ENCODE measurements around the gene GLT6D1. TPM values are rescaled to one million over a fixed set of nuclear protein-coding genes. Genes with fewer than 3 reads are reported as not detected.

Gene GLT6D1
- total RNA-seq (not detected), polyA plus RNA-seq (not detected)
- long read RNA-seq, donor 1 = 0 reads
- long read RNA-seq, donor 2 = 0 reads

- ATAC-seq (ENCODE audit: low FRiP score) = no peak
- 64 to 74% methylated on average over 9 of the region's 9 CpGs for WGBS, 2 donors
- peaks cover 3% of the 10 kb centered on the region for H3K9me3 ChIP-seq (ENCODE audit: control insufficient read depth, low read length)
These were observed at the start of gene GLT6D1 for GRCh38 chr9:135639196-135639595. TSS of gene GLT6D1 (minus strand) at chr9:135639540. CDS start at chr9:135639187, 353 bp downstream.

GRCh38 chr9:135689011-135689410 is 49.7 kb upstream of the GLT6D1 start:
- WGBS, 2 donors = 85 to 86% methylated on average over 10 of the region's 10 CpGs
- H3K27me3 ChIP-seq (ENCODE audit: control insufficient read depth in 1 of 2, insufficient read depth in 2 of 2, low read length in 1 of 2) = no peaks in the 10 kb centered on the region
- no peaks in the 10 kb centered on the region for H3K36me3 ChIP-seq (ENCODE audit: control insufficient read depth in 1 of 2, insufficient read depth in 2 of 2, low read length in 1 of 2)

More at GRCh38 chr9:135639196-135639595, at the start of gene GLT6D1:
- H3K4me1 ChIP-seq (ENCODE audit: control insufficient read depth in 1 of 2, insufficient read depth in 2 of 2, low read length in 2 of 2) = no peaks in the 10 kb centered on the region
- DNase-seq = no peak
- no peaks in the 10 kb centered on the region for H3K27me3 ChIP-seq (ENCODE audit: control insufficient read depth in 1 of 2, insufficient read depth in 2 of 2, low read length in 1 of 2)
- no peak within 1 kb of the TSS for H3K4me3 ChIP-seq (ENCODE audit: low read length in 2 of 2)
- no peaks in the 10 kb centered on the region for H3K36me3 ChIP-seq (ENCODE audit: control insufficient read depth in 1 of 2, insufficient read depth in 2 of 2, low read length in 1 of 2)
- intact Hi-C loops (cut with DNase I) = loop anchor here in 1 of 2 donors (10.0 kb wide), 1 partner anchor 284 kb away; no protein-coding TSS in a partner anchor
- H3K27ac ChIP-seq (ENCODE audit: low read depth in 1 of 2, low read length in 2 of 2) = no peak within 1 kb of the TSS

GRCh38 chr9:135687216-135687615 is 47.9 kb upstream of the GLT6D1 start:
- intact Hi-C loops (cut with DNase I) = no loop called here
- H3K27ac ChIP-seq (ENCODE audit: low read depth in 1 of 2, low read length in 2 of 2) = no peak overlapping the region
- DNase-seq = no peak
- no peaks in the 10 kb centered on the region for H3K9me3 ChIP-seq (ENCODE audit: control insufficient read depth, low read length)
- no peaks in the 10 kb centered on the region for H3K27me3 ChIP-seq (ENCODE audit: control insufficient read depth in 1 of 2, insufficient read depth in 2 of 2, low read length in 1 of 2)
- 93 to 94% methylated on average over 15 of the region's 15 CpGs for WGBS, 2 donors
- H3K4me3 ChIP-seq (ENCODE audit: low read length in 2 of 2) = no peak overlapping the region
- H3K4me1 ChIP-seq (ENCODE audit: control insufficient read depth in 1 of 2, insufficient read depth in 2 of 2, low read length in 2 of 2) = no peaks in the 10 kb centered on the region
- ATAC-seq (ENCODE audit: low FRiP score) = no peak
- H3K36me3 ChIP-seq (ENCODE audit: control insufficient read depth in 1 of 2, insufficient read depth in 2 of 2, low read length in 1 of 2) = no peaks in the 10 kb centered on the region

More at GRCh38 chr9:135689011-135689410, 49.7 kb upstream of the GLT6D1 start:
- ATAC-seq (ENCODE audit: low FRiP score) (no peak), DNase-seq (no peak)
- Histone ChIP-seq H3K4me1 (ENCODE audit: control insufficient read depth in 1 of 2, insufficient read depth in 2 of 2, low read length in 2 of 2) (no peaks in the 10 kb centered on the region), H3K4me3 (ENCODE audit: low read length in 2 of 2) (no peak overlapping the region), H3K27ac (ENCODE audit: low read depth in 1 of 2, low read length in 2 of 2) (no peak overlapping the region), H3K9me3 (ENCODE audit: control insufficient read depth, low read length) (no peaks in the 10 kb centered on the region)
- intact Hi-C loops (cut with DNase I) = no loop called here

GRCh38 chr9:135684691-135685090 is 45.4 kb upstream of the GLT6D1 start:
- no peaks in the 10 kb centered on the region for H3K27me3 ChIP-seq (ENCODE audit: control insufficient read depth in 1 of 2, insufficient read depth in 2 of 2, low read length in 1 of 2)
- intact Hi-C loops (cut with DNase I) = no loop called here
- H3K27ac ChIP-seq (ENCODE audit: low read depth in 1 of 2, low read length in 2 of 2) = no peak overlapping the region
- no peaks in the 10 kb centered on the region for H3K9me3 ChIP-seq (ENCODE audit: control insufficient read depth, low read length)
- H3K4me3 ChIP-seq (ENCODE audit: low read length in 2 of 2) = no peak overlapping the region
- WGBS, 2 donors = 80 to 81% methylated on average over 17 of the region's 17 CpGs
- no peaks in the 10 kb centered on the region for H3K36me3 ChIP-seq (ENCODE audit: control insufficient read depth in 1 of 2, insufficient read depth in 2 of 2, low read length in 1 of 2)
- no peak for ATAC-seq (ENCODE audit: low FRiP score)
- H3K4me1 ChIP-seq (ENCODE audit: control insufficient read depth in 1 of 2, insufficient read depth in 2 of 2, low read length in 2 of 2) = no peaks in the 10 kb centered on the region
- DNase-seq = no peak

GRCh38 chr9:135683401-135684034 is 44.2 kb upstream of the GLT6D1 start:
- DNase-seq (no peak), ATAC-seq (ENCODE audit: low FRiP score) (no peak)
- Histone ChIP-seq H3K4me3 (ENCODE audit: low read length in 2 of 2) (no peak overlapping the region), H3K27ac (ENCODE audit: low read depth in 1 of 2, low read length in 2 of 2) (no peak overlapping the region), H3K36me3 (ENCODE audit: control insufficient read depth in 1 of 2, insufficient read depth in 2 of 2, low read length in 1 of 2) (no peaks in the 10 kb centered on the region), H3K4me1 (ENCODE audit: control insufficient read depth in 1 of 2, insufficient read depth in 2 of 2, low read length in 2 of 2) (no peaks in the 10 kb centered on the region), H3K27me3 (ENCODE audit: control insufficient read depth in 1 of 2, insufficient read depth in 2 of 2, low read length in 1 of 2) (no peaks in the 10 kb centered on the region), H3K9me3 (ENCODE audit: control insufficient read depth, low read length) (no peaks in the 10 kb centered on the region)
- intact Hi-C loops (cut with DNase I) = no loop called here
- 67 to 76% methylated on average over 12 to 15 of the region's 15 CpGs for WGBS, 2 donors

- no peak for ATAC-seq (ENCODE audit: low FRiP score)
- no peaks in the 10 kb centered on the region for H3K27me3 ChIP-seq (ENCODE audit: control insufficient read depth in 1 of 2, insufficient read depth in 2 of 2, low read length in 1 of 2)
These were observed 41.8 kb upstream of the GLT6D1 start for GRCh38 chr9:135681161-135681560.

GRCh38 chr9:135680056-135680455 is 40.7 kb upstream of the GLT6D1 start:
- ATAC-seq (ENCODE audit: low FRiP score) = no peak
- H3K27me3 ChIP-seq (ENCODE audit: control insufficient read depth in 1 of 2, insufficient read depth in 2 of 2, low read length in 1 of 2) = no peaks in the 10 kb centered on the region
- H3K36me3 ChIP-seq (ENCODE audit: control insufficient read depth in 1 of 2, insufficient read depth in 2 of 2, low read length in 1 of 2) = no peaks in the 10 kb centered on the region
- no peak overlapping the region for H3K4me3 ChIP-seq (ENCODE audit: low read length in 2 of 2)
- no peaks in the 10 kb centered on the region for H3K9me3 ChIP-seq (ENCODE audit: control insufficient read depth, low read length)
- no peak for DNase-seq
- H3K27ac ChIP-seq (ENCODE audit: low read depth in 1 of 2, low read length in 2 of 2) = no peak overlapping the region
- 20 to 25% methylated on average over 16 of the region's 16 CpGs for WGBS, 2 donors
- intact Hi-C loops (cut with DNase I) = no loop called here
- H3K4me1 ChIP-seq (ENCODE audit: control insufficient read depth in 1 of 2, insufficient read depth in 2 of 2, low read length in 2 of 2) = no peaks in the 10 kb centered on the region

More at GRCh38 chr9:135681161-135681560, 41.8 kb upstream of the GLT6D1 start:
- DNase-seq = no peak
- Histone ChIP-seq H3K4me1 (ENCODE audit: control insufficient read depth in 1 of 2, insufficient read depth in 2 of 2, low read length in 2 of 2) (no peaks in the 10 kb centered on the region), H3K4me3 (ENCODE audit: low read length in 2 of 2) (no peak overlapping the region), H3K27ac (ENCODE audit: low read depth in 1 of 2, low read length in 2 of 2) (no peak overlapping the region), H3K9me3 (ENCODE audit: control insufficient read depth, low read length) (no peaks in the 10 kb centered on the region), H3K36me3 (ENCODE audit: control insufficient read depth in 1 of 2, insufficient read depth in 2 of 2, low read length in 1 of 2) (no peaks in the 10 kb centered on the region)
- WGBS, 2 donors = 90 to 91% methylated on average over 5 of the region's 5 CpGs
- intact Hi-C loops (cut with DNase I) = no loop called here

GRCh38 chr9:135678236-135679017 is 39.1 kb upstream of the GLT6D1 start:
- DNase-seq = no peak
- Histone ChIP-seq H3K4me1 (ENCODE audit: control insufficient read depth in 1 of 2, insufficient read depth in 2 of 2, low read length in 2 of 2) (no peaks in the 10 kb centered on the region), H3K27ac (ENCODE audit: low read depth in 1 of 2, low read length in 2 of 2) (no peak overlapping the region), H3K36me3 (ENCODE audit: control insufficient read depth in 1 of 2, insufficient read depth in 2 of 2, low read length in 1 of 2) (no peaks in the 10 kb centered on the region), H3K4me3 (ENCODE audit: low read length in 2 of 2) (no peak overlapping the region), H3K9me3 (ENCODE audit: control insufficient read depth, low read length) (no peaks in the 10 kb centered on the region), H3K27me3 (ENCODE audit: control insufficient read depth in 1 of 2, insufficient read depth in 2 of 2, low read length in 1 of 2) (no peaks in the 10 kb centered on the region)
- 84 to 86% methylated on average over 20 of the region's 20 CpGs for WGBS, 2 donors
- intact Hi-C loops (cut with DNase I) = no loop called here
- peak; percentile 29 for ATAC-seq (ENCODE audit: low FRiP score)
